Dermis lymphatic vessel endothelial cell (primary cell): ENCODE data around the gene CRMP1. TPM values are rescaled to one million over a fixed set of nuclear protein-coding genes. Genes with fewer than 3 reads are reported as not detected.

Experiments
- total RNA-seq: library from RNA; depleted of rRNA; stranded (reverse); fragments of >200 nt; gene quantifications from 2 replicates; pipeline ENCODE4 v1.2.1, GENCODE V29; 2014

The CRMP1 gene
- total RNA-seq, result 1.2 and 2.4 TPM in 2 replicates

DNA sequence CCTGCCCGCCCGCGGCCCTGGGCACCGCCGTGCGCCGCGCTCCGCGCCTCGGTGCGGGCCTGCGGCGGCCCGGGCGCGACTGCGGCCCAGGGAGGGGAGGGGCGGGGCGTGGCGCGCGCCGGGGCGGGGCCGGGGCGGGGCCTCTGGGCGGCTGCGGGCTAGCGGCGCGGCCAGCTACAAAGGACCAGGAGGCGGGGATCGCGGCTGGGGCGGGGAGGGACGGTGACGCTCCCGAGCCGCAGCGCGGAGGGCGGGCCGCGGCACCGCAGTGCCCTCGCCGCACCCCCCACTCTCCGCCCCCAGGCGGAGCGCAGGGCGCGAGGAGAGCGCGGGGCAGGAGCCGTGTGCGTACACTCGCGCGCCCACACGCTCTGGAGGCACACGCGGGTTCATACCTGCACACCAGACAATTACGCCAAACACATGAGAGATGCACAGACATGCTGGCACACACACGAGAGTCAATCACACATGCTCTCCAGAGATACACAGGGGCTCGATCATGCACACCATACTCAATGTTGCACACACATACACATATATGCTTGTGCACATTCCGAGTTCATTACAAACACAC is at the start of gene CRMP1:
TSS of gene CRMP1 (minus strand) at position 83 of the 577 bp plus-strand sequence. CDS start 117 bp downstream, outside the sequence.

Other genes starting within 250 kb of the CRMP1 start
- 10.9 and 12.7 TPM in 2 replicates for gene EVC2, start 184.5 kb downstream of the CRMP1 start, total RNA-seq
- gene EVC, start 181.9 kb downstream of the CRMP1 start, total RNA-seq, result 12.4 and 16.6 TPM in 2 replicates
- under 0.01 TPM in 2 replicates for gene C4orf50, start 125.3 kb upstream of the CRMP1 start, total RNA-seq